Fibroblast of lung (primary cell): ENCODE results near the gene UBAC1.

Experiments
- EZH2 ChIP-seq: IDR thresholded peaks from 2 replicates; pipeline ENCODE4 v1.5.1; 2012; ENCODE audit warnings: low read length, control low read depth, mild to moderate bottlenecking; ENCODE audit errors: missing control alignments
- TF ChIP-seq, protein P1 (sequence below), 2 donors: IDR thresholded peaks in 1 of 2; conservative IDR thresholded peaks in 1 of 2; 1 replicate in 1 of 2; 2 replicates in 1 of 2; pipeline ENCODE4 v1.5.1; 2011 to 2012; ENCODE audit warnings: low read length in 2 of 2, control low read depth in 1 of 2, inconsistent platforms in 1 of 2, low read depth in 1 of 2, mild to moderate bottlenecking in 1 of 2

DNA sequence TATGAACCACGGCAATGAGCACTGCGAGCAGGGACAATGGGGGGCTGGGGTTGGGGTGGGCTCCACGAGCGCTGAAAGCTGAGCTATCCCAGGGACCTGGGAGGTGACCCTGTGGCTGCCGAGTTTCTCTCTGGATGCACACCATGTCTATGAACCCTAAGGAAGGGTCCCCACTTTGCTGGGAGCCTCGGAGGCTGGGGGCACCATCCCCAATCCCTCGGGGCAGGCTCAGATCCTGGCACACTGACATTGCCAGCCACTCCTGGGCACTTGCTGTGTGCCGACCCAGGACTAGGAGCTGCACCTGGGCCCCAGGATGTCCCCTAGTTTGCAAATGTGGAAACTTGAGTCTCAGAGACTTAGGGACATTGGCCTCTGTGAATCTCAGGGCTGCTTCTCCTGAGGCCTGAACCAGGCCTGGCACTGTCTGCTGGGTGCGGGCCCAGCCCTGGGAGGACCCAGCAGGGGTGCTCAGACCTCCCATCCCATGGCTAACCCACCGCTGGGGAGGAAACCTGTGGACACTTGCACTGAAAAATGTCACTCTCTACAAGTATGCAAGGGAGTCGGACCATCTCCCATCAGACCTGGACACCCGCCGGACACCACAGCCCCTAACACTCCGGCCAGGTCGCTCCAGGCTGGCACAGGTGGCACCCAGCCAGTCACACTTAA, 40.8 kb downstream of the UBAC1 start:
- TF ChIP-seq, protein P1, sequence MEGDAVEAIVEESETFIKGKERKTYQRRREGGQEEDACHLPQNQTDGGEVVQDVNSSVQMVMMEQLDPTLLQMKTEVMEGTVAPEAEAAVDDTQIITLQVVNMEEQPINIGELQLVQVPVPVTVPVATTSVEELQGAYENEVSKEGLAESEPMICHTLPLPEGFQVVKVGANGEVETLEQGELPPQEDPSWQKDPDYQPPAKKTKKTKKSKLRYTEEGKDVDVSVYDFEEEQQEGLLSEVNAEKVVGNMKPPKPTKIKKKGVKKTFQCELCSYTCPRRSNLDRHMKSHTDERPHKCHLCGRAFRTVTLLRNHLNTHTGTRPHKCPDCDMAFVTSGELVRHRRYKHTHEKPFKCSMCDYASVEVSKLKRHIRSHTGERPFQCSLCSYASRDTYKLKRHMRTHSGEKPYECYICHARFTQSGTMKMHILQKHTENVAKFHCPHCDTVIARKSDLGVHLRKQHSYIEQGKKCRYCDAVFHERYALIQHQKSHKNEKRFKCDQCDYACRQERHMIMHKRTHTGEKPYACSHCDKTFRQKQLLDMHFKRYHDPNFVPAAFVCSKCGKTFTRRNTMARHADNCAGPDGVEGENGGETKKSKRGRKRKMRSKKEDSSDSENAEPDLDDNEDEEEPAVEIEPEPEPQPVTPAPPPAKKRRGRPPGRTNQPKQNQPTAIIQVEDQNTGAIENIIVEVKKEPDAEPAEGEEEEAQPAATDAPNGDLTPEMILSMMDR (conservative IDR thresholded peaks at IDR 0.05 in 1 of 2, IDR thresholded peaks at IDR 0.05 in 1 of 2; ENCODE audit: low read depth in 1 of 2, low read length in 2 of 2) = no peak
- TF ChIP-seq EZH2 = no peak
